CD4-positive, alpha-beta T cell treated with Interleukin-17A for 1 hour (primary cell): ENCODE results near the gene APOL5.

Source experiments
- DNase-seq: peaks from one replicate; pipeline ENCODE4 v3.0.0-alpha.2; 2020

APOL5 gene

DNA sequence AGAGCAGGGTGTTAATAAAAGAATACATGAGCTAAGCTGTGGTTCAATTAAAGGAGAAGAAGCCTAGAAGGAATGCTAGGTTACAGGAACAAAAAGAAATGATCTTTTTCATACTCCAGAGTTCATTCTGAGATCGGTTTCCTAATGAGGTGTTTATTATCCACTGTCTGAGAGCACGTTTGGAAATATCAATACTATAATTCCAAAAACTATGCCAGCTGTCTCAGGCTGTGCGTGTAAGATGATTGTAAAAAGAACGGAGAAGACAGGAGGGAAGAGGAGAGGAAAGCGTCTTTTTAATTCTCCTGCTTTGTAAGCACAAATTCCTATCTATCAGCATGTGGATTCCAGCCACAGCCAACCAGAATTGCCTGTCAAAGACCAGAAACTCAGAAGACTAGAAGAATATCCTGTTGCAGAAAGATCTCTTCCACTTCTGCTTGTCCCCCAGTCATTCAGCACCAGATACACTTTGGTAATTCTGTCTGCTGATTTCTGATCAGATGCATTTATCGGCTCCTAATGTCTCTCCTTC is 25.7 kb downstream of the APOL5 start:
- no peak for DNase-seq

DNA sequence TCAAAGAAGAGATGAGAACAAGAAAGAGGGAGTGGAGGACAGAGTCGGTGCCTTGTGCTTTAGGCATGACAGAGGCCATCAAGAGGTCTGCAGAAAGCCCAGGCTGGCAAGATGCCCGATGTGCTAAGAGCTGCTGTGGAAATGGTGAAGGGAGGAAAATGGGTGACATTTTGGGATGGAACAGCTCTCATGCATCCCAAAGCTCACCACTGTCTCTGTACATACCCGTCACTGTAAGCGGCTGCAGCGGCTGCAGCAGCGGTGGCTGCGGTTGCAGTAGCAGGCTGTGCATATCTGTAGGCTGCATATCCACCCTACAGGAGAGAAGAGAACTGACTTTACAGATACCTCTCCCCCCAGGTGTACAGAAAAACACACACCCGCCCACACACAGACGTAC is 28.6 kb downstream of the APOL5 start:
- no peak for DNase-seq

DNA sequence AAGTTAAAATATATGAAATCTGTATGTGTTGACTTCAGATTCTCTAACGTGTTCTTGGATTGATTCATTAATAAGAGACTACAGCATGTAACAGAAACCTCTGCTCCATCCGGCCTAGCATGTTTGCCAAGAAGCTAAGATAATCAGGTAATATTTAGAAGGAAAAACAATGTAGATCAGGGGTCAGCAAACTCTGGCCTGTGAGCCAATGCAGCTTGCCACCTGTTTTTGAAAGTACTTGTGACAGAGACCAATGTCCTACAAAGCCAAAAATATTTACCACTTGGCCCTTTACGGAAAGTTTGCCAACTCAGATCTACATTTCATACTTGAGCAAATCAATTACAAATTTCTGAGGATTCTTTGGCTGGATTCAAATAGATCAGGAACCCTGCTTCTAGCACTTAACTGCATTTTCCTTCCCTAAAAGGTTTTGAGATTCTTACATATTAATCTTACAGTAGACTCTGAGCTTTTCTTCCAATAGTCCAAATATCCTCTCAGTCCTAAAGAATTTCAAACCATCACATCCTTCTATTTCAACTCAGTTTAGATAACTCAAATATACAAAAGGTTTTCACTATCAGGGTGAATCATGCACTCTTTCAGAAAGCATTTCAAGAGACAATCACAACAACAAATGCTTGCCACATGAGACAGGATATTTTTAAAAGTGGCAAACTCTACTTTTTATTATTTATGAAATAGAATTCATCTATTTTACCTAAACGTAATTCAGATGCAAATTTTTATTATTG is 29.5 kb downstream of the APOL5 start:
- no peak for DNase-seq

DNA sequence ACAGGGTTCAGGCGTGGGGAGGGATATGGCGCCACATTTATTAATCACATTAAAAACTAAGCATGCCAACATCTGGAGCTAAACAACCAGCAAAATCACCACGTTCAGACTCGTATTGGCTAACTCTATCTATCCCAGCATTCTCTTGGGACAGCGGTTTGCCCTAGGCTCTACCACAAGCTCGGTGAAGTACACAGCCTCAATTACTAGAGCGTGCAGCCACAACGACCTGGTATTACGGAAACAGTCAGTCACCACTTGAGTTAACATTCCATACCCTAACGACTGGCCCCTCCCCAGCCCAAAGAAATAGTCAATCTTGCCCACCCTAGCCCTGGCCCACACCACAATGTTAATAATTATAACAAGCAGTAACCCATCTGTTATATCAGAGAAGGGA is 32.1 kb downstream of the APOL5 start:
- no peak for DNase-seq

DNA sequence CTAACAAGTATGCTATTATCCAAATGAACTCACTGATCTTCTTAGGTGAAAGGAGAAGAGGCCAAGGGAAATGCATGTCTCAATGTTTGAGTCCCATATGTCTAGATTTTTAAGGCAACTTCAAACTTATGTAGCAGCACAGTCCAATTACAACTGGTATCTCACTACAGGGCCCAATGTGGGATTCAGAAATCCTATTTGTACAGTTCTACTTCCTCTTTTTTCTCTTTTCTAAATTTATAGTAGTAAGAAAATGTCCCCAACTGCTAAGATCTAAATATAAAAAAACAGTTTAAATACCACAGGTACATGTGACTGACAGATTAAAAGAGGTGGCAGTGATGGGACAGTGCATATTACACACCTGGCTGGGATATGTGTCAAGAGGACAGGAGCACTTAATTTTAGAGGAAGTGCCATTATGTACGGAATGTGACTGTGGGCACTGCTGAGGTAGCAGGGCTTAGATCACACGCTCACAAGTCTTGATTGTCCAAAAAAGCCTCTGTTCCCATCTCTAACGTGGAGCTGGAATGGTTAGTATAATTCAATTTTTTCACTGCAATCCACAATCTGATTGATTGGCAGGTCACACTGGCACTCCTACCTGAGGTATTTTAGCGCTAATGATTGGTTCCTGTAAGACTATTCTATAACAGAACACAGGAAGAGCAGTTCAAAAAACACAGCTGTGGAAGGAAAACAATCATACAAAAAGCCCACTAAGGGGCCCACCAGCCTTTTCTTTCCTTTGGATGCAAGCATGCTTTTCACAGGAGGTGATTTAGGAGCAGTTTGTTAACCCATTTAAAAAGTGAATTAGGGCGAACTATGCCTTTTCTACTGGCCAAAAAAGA is 34.6 kb downstream of the APOL5 start:
- DNase-seq: no peak

DNA sequence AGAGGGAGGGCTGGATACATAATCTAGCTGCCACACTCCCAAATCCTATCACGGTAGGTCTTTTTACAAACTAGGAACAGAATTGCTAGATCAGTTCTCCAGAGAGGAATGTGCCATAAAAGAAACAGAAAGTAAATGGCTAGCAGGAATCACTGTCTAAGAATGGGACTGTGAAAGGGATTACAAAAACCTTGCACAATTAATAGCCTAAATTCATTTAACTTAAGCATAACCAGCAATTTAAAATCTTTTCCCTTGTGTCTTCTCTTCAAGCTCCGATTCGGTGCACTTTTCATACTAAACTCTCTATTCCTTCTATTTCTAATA is 35.2 kb downstream of the APOL5 start:
- DNase-seq: no peak

DNA sequence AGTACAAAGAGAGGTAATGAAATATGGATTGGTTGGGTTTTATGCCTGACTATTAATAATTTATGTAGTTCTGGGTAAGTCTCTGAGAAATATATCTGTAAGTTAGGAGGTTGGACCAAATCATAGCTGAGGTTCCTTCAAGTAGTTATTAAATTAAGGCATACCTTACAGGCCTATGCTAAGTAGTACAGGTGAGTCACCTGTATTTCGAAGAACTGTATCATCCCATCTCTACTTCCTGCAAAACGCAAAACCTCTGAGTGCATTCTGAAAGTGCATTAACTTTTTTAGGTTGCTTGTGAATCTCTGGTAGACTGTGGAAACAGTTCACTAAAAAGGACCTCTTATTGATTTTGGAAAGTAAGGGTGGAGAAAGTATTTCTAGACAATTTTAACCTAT is 37.1 kb downstream of the APOL5 start:
- DNase-seq: no peak

DNA sequence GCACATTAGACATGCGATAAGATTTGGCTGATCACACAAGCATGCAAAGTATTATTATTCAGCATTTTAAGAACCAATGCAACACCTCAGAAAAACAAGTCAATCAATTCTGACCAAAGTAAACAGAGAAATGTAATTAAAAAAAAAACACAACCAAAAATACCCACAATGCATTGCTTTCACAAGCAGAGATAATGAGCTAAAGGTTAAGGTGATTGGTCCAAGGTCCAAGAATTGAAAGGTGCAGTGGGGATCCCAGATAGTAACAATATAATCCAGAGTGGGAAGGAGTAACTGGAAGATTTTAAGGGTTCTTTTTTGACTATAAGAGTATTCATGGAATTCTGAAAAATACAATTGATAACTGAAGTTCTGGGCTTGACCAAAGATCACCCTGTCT is 39.0 kb downstream of the APOL5 start:
- no peak for DNase-seq

DNA sequence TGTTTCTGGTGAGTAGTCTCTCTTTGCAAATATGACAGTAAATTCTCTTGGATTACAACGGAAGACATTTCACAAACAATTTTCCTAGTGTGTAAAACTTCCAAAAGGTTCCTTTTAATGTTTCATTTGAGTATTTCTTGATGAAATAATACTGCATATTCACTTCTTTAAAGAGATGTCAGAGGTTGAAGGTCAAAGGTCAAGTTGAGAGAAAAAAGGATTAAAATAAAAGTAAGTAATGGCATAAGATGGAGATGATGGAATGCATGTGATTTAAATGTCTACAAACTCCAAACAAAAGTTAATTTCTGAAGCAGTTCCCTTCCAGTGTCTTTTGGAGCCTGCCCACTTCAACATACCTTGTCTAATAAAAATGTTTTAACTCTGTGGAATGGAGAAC is 40.7 kb downstream of the APOL5 start:
- no peak for DNase-seq

DNA sequence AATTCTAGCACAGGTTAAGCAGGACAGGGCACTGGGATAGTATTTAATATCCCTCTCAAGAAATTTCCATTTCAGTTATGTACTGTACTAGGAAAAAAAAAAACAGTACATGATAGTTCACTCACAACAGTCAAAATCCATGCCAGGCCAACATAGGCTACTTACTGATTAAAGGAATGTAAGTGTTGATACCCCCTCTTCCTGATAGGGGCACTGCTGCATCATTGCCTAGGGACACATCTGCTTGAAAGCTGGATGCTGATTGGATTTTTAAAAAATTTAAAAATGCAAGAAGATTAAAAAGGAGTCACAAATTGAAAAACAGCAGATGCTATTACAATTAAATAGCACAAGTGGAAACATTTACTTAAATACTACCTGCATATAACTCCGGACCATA is 43.4 kb downstream of the APOL5 start:
- no peak for DNase-seq

DNA sequence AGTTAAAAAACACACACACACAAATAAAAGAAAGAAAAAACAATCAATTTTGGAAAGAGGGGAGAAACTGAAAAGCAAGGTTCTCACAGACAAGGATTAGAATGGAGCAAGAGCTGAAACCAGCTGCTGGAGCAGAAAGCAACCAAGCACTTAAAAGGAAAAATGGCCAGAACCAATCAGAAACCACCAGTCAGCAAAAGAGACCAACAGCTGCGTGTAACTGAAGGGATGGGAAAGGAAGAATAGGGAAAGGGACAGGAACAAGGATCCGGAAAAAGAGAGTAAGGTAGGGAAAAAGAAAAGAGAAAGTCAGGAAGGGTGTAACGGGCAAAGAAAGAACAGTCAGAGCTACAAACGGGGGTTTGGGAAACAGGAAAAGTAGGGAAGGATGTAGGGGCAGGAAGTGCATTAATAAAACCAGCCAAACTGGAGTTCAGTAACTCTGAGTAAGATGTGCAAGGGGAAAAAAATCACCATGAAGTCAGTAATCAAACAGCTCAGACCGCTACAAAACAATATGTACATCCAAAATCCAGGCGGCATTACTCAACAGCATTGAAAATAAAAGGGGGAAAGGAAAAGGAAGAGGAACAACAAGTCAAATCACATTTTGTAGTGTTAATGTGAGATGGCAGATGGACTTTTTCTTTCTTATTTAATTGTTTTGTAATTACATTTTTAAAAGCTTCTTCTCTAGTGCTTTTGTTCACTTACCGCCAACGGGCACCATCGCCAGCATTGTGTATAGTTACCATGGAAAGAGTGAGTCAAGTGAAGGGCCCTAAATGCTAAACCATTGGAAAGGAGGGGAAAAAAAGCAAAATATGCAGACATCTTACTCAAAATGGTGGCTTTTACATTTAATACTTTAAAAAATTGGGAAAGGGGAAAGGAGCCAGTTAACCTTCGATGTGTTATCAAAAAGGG is 49.2 kb downstream of the APOL5 start:
- no peak for DNase-seq

DNA sequence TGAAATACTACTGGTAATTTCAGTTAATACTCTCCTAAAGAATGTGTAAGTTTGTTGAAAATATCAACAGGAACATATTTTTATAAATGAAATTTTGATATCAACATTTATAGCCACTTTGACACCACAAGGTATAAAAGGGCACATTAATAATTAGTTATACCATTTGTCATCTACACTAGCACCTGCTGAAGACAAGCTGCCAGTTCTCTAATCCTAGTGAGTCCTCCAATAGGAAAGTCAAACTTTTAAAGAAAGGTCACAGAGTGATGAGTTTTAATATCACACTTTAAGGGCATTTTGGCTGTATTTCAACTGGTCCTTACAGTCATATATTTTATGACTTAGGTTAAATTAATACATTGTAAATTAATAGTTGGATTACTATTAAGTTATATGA is 52.3 kb downstream of the APOL5 start:
- no peak for DNase-seq

DNA sequence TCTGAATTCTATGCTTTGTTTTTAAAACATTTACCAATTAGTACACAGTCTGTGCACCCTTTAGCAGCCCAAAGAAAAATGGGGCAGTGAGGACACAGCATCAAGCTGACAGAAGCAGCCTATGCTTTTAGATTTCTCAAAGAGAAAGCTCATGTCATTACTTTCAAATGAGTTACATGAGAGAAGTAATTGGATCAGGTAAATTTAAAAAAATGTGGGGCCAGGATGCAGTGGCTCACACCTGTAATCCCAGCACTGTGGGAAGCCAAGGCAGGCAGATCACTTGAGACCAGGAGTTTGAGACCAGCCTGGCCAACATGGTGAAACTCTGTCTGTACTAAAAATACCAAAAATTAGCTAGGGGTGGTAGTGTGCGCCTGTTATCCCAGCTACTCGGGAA is 57.7 kb downstream of the APOL5 start:
- no peak for DNase-seq

DNA sequence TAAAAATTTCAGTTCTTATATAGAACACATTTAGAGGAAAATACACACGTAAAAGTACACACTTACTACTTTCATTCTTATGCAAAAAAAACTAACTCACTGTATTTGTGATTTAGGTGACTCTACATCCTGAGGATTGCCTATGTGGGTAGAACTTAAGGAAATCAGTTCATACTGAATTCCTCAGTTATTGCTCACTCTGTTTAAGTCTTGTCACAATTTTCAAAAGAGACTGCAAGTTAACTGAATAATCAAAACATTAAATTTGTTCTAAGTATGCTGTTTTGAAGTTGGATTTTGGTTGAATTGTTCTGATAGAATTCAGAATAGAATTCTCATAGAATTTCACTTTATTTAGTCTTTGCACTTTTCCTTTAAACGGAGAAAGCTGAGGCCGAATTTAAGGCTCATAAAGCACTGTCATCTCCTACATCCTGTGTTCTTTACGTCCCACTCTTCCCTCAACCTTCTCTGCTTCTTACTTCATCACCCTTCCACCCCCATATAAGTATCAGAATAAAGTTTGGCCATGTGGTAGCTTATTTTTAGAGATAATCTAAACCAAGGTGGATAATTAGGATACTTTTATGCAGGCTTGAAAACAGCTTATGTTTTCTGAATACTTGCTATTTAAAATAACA is 59.8 kb downstream of the APOL5 start:
- no peak for DNase-seq
